HL-60 (cell line): ENCODE results near the gene ARSG.

ENCODE experiments used
- DNase-seq, 2 experiments: peaks; one replicate each; pipeline ENCODE4 v3.0.0-alpha.2; 2010 to 2020; ENCODE audit warnings: low read depth in 1 of 2, low spot score in 1 of 2
- H3K27ac ChIP-seq: fragments of 250-450 bp; sonication (Bioruptor Pico); replicated peaks from 2 replicates; pipeline ENCODE4 v1.5.1; 2020; ENCODE audit warnings: mild to moderate bottlenecking, moderate library complexity
- H3K27me3 ChIP-seq: fragments of 250-450 bp; sonication (Bioruptor Pico); 2 replicates; pipeline ENCODE4 v1.5.1; 2021; ENCODE audit warnings: mild to moderate bottlenecking, moderate library complexity; ENCODE audit not compliant: insufficient read depth, poor library complexity, severe bottlenecking
- H3K4me3 ChIP-seq: replicated peaks from 2 replicates; pipeline ENCODE4 v1.5.1; 2011; ENCODE audit warnings: mild to moderate bottlenecking, control low read depth, low read length; ENCODE audit not compliant: insufficient read depth
- GABPA ChIP-seq: IDR thresholded peaks from 2 replicates; pipeline ENCODE4 v1.6.1; 2012; ENCODE audit warnings: low read depth
- POLR2AphosphoS5 ChIP-seq: IDR thresholded peaks from 2 replicates; pipeline ENCODE4 v1.6.1; 2012; ENCODE audit warnings: low read depth
- SPI1 ChIP-seq: IDR thresholded peaks from 2 replicates; pipeline ENCODE4 v1.6.1; 2012; ENCODE audit warnings: low read depth, mild to moderate bottlenecking, borderline replicate concordance
- TF ChIP-seq, protein P1 (sequence below): IDR thresholded peaks from one replicate; pipeline ENCODE4 v1.5.1; 2011; ENCODE audit warnings: low read length, control low read depth, inconsistent platforms; ENCODE audit not compliant: insufficient read depth
- TF ChIP-seq, protein P2 (sequence below): IDR thresholded peaks from 2 replicates; pipeline ENCODE4 v1.6.1; 2012; ENCODE audit warnings: low read depth; ENCODE audit not compliant: insufficient replicate concordance

Gene ARSG

DNA sequence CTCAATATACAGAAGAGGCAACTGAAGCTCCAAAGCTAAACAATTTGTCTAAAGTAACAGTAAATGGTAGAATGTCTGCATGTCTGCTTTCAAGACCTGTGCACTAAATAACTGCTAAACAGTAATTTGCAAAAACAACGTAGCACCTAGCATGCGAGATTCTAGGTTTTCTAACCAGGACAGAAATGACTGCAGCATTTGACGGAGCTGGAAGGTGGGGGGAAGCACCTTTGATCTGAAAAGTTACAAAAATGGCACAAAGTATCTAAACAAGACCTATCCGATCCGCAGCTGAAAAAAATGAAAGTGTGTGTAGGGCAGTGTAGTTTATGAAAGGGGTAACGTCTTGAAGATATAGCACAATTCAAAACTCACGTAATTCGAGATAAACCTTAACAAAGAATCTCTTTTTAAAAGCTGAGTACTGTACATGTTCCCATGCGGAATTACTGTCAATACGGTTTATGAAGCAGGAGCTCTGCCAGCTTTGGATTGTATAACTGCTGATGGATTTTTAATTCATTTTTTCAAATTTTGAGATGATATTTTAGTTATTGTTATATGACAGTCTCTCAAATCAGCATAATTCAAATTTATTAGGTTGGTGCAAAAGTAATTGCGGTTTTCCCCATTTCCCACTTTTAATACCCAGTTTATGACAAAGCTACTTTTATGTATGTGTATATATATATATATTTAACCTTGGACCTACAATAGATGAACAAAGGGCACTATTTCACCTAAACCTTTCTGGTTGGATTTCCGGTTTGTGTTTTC is 167.2 kb downstream of the ARSG start:
- H3K4me3 ChIP-seq, result peak overlapping the region; percentile 75
- no peak for TF ChIP-seq GABPA
- TF ChIP-seq, protein P1, sequence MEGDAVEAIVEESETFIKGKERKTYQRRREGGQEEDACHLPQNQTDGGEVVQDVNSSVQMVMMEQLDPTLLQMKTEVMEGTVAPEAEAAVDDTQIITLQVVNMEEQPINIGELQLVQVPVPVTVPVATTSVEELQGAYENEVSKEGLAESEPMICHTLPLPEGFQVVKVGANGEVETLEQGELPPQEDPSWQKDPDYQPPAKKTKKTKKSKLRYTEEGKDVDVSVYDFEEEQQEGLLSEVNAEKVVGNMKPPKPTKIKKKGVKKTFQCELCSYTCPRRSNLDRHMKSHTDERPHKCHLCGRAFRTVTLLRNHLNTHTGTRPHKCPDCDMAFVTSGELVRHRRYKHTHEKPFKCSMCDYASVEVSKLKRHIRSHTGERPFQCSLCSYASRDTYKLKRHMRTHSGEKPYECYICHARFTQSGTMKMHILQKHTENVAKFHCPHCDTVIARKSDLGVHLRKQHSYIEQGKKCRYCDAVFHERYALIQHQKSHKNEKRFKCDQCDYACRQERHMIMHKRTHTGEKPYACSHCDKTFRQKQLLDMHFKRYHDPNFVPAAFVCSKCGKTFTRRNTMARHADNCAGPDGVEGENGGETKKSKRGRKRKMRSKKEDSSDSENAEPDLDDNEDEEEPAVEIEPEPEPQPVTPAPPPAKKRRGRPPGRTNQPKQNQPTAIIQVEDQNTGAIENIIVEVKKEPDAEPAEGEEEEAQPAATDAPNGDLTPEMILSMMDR, result no peak
- no peak for TF ChIP-seq SPI1
- TF ChIP-seq POLR2AphosphoS5, result no peak
- TF ChIP-seq, protein P2, sequence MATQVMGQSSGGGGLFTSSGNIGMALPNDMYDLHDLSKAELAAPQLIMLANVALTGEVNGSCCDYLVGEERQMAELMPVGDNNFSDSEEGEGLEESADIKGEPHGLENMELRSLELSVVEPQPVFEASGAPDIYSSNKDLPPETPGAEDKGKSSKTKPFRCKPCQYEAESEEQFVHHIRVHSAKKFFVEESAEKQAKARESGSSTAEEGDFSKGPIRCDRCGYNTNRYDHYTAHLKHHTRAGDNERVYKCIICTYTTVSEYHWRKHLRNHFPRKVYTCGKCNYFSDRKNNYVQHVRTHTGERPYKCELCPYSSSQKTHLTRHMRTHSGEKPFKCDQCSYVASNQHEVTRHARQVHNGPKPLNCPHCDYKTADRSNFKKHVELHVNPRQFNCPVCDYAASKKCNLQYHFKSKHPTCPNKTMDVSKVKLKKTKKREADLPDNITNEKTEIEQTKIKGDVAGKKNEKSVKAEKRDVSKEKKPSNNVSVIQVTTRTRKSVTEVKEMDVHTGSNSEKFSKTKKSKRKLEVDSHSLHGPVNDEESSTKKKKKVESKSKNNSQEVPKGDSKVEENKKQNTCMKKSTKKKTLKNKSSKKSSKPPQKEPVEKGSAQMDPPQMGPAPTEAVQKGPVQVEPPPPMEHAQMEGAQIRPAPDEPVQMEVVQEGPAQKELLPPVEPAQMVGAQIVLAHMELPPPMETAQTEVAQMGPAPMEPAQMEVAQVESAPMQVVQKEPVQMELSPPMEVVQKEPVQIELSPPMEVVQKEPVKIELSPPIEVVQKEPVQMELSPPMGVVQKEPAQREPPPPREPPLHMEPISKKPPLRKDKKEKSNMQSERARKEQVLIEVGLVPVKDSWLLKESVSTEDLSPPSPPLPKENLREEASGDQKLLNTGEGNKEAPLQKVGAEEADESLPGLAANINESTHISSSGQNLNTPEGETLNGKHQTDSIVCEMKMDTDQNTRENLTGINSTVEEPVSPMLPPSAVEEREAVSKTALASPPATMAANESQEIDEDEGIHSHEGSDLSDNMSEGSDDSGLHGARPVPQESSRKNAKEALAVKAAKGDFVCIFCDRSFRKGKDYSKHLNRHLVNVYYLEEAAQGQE, result no peak
- DNase-seq, result no peak
- no peaks in the 10 kb centered on the region for H3K27me3 ChIP-seq
- no peak overlapping the region for H3K27ac ChIP-seq

DNA sequence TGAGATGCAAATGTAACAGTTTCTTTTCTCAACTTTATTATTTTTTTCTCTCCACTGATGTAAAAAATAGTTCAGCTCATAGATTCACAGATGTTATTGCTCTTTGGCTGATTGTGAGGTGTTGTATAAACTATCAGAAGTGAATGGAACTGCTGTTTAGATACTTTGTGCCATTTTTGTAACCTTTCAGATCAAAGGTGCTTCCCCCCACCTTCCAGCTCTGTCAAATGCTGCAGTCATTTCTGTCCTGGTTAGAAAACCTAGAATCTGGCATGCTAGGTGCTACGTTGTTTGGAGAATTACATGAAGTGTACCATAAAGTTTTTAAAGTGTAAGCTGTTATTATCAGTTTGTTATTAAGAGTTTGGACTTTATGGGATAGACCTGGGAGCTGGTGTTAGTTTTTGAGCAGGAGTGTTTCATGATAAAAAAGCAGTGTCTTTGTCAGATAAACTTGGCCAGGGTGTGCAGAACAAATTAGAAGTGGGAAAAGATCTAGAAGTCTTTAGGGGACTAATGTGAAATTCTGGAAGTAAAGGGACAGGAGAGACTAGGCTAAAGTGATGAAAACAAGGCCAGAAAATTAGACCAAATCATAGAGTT is 167.8 kb downstream of the ARSG start:
- DNase-seq, result no peak
- no peaks in the 10 kb centered on the region for H3K27me3 ChIP-seq
- TF ChIP-seq POLR2AphosphoS5, result no peak
- TF ChIP-seq, protein P2, result no peak
- TF ChIP-seq SPI1, result no peak
- TF ChIP-seq, protein P1, result no peak
- no peak for TF ChIP-seq GABPA
- no peak overlapping the region for H3K4me3 ChIP-seq
- no peak overlapping the region for H3K27ac ChIP-seq

DNA sequence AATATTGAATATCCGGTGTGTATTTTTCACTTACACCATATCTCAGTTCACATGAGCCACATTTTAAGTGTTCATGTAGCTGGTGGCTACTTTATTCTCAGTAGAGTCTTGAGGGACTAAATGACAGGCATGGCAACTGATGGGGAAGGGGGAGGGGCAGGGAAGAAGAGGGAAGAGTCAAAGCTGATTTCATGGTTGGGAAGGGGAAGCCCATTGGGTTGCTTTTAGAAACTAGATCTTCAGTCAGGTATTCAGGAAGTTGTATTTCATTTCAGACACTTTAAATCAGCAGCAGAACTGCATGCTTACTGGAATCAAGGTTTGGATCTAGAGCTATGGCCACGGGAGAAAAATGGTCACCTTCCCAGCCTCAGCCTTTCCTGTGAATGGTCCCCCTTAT is 168.9 kb downstream of the ARSG start:
- Histone ChIP-seq H3K4me3 (no peak overlapping the region), H3K27me3 (no peaks in the 10 kb centered on the region), H3K27ac (no peak overlapping the region)
- DNase-seq, result no peak
- TF ChIP-seq GABPA, result no peak
- TF ChIP-seq POLR2AphosphoS5, result no peak
- TF ChIP-seq, protein P2, result no peak
- TF ChIP-seq, protein P1, result no peak
- no peak for TF ChIP-seq SPI1
